Left lung (tissue), 10 donors: ENCODE data around the gene LRRC28. TPM values are rescaled to one million over a fixed set of nuclear protein-coding genes. Genes with fewer than 3 reads are reported as not detected.

Experiments used
- ATAC-seq: fragments of 200-7000 bp; cut with Tn5 transposase; one replicate; pipeline ENCODE4 v1.9.1; 2020; ENCODE audit warnings: moderate library complexity
- DNase-seq, 4 donors: peaks; one replicate each; pipeline ENCODE4 v3.0.0-alpha.2; 2013 to 2020
- H3K27ac ChIP-seq, 2 donors: fragments of 200-600 bp; sonication (generic) in 1 of 2; one replicate each; pipeline versions ENCODE4 v1.5.0 to v1.8.0; 2020 to 2021
- H3K27me3 ChIP-seq, 2 donors: fragments of 200-600 bp; sonication (generic) in 1 of 2; one replicate each; pipeline versions ENCODE4 v1.5.0 to v1.8.0; 2020 to 2021
- H3K36me3 ChIP-seq, 2 donors: fragments of 200-600 bp; sonication (generic) in 1 of 2; one replicate each; pipeline versions ENCODE4 v1.5.0 to v1.8.0; 2020 to 2021
- H3K4me1 ChIP-seq, 2 donors: fragments of 200-600 bp; one replicate each; pipeline ENCODE4 v1.8.0; 2021
- H3K4me3 ChIP-seq, 2 donors: fragments of 200-600 bp; sonication (generic) in 1 of 2; one replicate each; pipeline versions ENCODE4 v1.5.0 to v1.8.0; 2020 to 2021; ENCODE audit warnings: mild to moderate bottlenecking in 1 of 2
- H3K9me3 ChIP-seq, 2 donors: fragments of 200-600 bp; sonication (generic) in 1 of 2; one replicate each; pipeline versions ENCODE4 v1.5.0 to v1.8.0; 2020 to 2021
- intact Hi-C, 2 donors: fragments of 100-400 bp; cut with DNase I; formaldehyde crosslinking; loops; one replicate each; pipeline versions ENCODE4 v1.11.2 to v1.14.2; 2022
- polyA plus RNA-seq, 6 donors: library from polyadenylated mRNA; unstranded; fragments of 120-200 nt; gene quantifications; one replicate each; pipeline ENCODE4 v1.2.1, GENCODE V29; 2013; ENCODE audit not compliant: insufficient read length in 6 of 6
- total RNA-seq, 2 donors: library from RNA; stranded (reverse); fragmentation: NEBNext Ultra II Directional; extraction: Animal tissue kit (Norgen Biotek cat#: 25700); gene quantifications; one replicate each; pipeline ENCODE4 v1.2.1, GENCODE V29; 2021
- TF ChIP-seq, protein P1 (sequence below), 2 donors: fragments of 200-600 bp; sonication (generic) in 1 of 2; IDR thresholded peaks; one replicate each; pipeline versions ENCODE4 v1.5.0 to v1.8.0; 2021; ENCODE audit warnings: antibody characterized with exemption in 2 of 2
- donor health status: DM: no; HTN: yes; CAD: no.
- donor health status: DM: no; HTN: no; CAD: no.

LRRC28 gene
- total and polyA plus RNA-seq, 8 donors: 14.9 to 29.7 (median 25.0) TPM

GRCh38 chr15:99402014-99402729, 150.9 kb downstream of the LRRC28 start:
- Histone ChIP-seq H3K4me3 (no peak overlapping the region), H3K36me3 (no peaks in the 10 kb centered on the region), H3K27me3 (no peaks in the 10 kb centered on the region), H3K9me3 (no peaks in the 10 kb centered on the region), H3K4me1 (peaks cover 0 to 2% of the 10 kb centered on the region in 2 donors), H3K27ac (peak overlapping the region in 1 of 2 donors; percentile 63)
- intact Hi-C loops: no loop called here
- TF ChIP-seq, protein P1, sequence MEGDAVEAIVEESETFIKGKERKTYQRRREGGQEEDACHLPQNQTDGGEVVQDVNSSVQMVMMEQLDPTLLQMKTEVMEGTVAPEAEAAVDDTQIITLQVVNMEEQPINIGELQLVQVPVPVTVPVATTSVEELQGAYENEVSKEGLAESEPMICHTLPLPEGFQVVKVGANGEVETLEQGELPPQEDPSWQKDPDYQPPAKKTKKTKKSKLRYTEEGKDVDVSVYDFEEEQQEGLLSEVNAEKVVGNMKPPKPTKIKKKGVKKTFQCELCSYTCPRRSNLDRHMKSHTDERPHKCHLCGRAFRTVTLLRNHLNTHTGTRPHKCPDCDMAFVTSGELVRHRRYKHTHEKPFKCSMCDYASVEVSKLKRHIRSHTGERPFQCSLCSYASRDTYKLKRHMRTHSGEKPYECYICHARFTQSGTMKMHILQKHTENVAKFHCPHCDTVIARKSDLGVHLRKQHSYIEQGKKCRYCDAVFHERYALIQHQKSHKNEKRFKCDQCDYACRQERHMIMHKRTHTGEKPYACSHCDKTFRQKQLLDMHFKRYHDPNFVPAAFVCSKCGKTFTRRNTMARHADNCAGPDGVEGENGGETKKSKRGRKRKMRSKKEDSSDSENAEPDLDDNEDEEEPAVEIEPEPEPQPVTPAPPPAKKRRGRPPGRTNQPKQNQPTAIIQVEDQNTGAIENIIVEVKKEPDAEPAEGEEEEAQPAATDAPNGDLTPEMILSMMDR (IDR thresholded peaks at IDR 0.05): no peak
- ATAC-seq: no peak
- peak in 2 of 4 donors; percentile 42 for DNase-seq

GRCh38 chr15:99403597-99403996, 152.3 kb downstream of the LRRC28 start:
- DNase-seq (no peak), ATAC-seq (no peak)
- TF ChIP-seq, protein P1 (IDR thresholded peaks at IDR 0.05): no peak
- intact Hi-C loops: no loop called here
- Histone ChIP-seq H3K9me3 (no peaks in the 10 kb centered on the region), H3K4me1 (peaks cover 1 to 7% of the 10 kb centered on the region in 2 donors), H3K27me3 (no peaks in the 10 kb centered on the region), H3K27ac (no peak overlapping the region), H3K4me3 (no peak overlapping the region), H3K36me3 (no peaks in the 10 kb centered on the region)

DNA sequence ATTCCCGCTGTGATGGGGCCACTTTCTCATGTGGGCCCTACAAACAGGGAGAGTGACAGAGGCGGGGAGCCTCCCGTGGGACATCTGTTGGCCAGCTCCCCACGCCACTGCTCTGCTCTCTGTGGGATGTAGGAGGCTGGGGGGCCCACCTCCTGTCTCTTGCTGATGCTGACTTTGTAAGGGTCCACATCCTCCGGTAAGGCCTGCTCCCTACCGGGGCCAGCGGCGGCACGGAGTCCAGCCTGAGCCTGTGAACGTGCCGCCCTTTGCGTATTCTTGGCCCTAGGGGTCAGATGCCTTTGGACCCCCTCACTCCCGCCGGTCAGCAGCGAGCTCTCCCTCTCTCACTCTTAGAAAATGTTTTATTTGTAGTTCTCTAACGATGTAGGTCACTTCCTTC, 153.2 kb downstream of the LRRC28 start:
- TF ChIP-seq, protein P1 (IDR thresholded peaks at IDR 0.05): no peak
- H3K36me3 ChIP-seq: no peaks in the 10 kb centered on the region
- H3K4me3 ChIP-seq: no peak overlapping the region
- intact Hi-C loops: no loop called here
- H3K27me3 ChIP-seq: no peaks in the 10 kb centered on the region
- no peaks in the 10 kb centered on the region for H3K9me3 ChIP-seq
- no peak for ATAC-seq
- peak in 1 of 4 donors; percentile 34 for DNase-seq
- no peak overlapping the region for H3K27ac ChIP-seq
- H3K4me1 ChIP-seq: peaks cover 5 to 15% of the 10 kb centered on the region in 2 donors

DNA sequence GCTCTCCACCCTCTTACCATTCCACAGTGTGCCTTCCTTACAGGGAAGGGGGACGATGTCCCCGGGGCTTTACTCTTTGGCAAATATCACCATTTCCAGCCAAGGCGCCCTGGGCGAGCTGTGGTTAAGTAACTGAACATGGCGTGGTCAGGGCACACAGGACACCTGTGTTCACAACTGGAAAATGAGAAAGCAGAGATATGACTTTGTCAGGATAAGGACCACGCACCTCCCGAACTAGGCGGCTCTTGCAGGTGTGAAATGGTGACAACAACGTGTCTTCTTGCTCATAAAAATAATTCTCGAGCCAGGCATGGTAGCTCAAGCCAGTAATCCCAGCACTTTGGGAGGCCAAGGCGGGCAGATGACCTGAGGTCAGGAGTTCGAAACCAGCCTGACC, 154.8 kb downstream of the LRRC28 start:
- no peak for DNase-seq

More for the DNA sequence above, 154.8 kb downstream of the LRRC28 start:
- no peak for ATAC-seq
- Histone ChIP-seq H3K9me3 (no peaks in the 10 kb centered on the region), H3K4me3 (no peak overlapping the region), H3K27me3 (no peaks in the 10 kb centered on the region), H3K36me3 (no peaks in the 10 kb centered on the region), H3K4me1 (peaks cover 5 to 19% of the 10 kb centered on the region in 2 donors), H3K27ac (no peak overlapping the region)
- TF ChIP-seq, protein P1 (IDR thresholded peaks at IDR 0.05): no peak
- intact Hi-C loops: no loop called here
